ENCODE measurements around the gene SEC14L1.

GRCh38 chr17:77210331-77210730, 69.6 kb downstream of the SEC14L1 start:
- TF ChIP-seq REST (IDR thresholded peaks at IDR 0.05) (no peak), CTCF (IDR thresholded peaks at IDR 0.05; ENCODE audit: low read depth, low read length, missing input control) (no peak), YY1 (IDR thresholded peaks at IDR 0.05) (no peak), EGR1 (IDR thresholded peaks at IDR 0.05; ENCODE audit: low read depth in 2 of 2) (no peak)
